GM19397 (cell line): ENCODE data around the gene SKA3.
"Not testable (repeated sequence)": the region's sequence is repeated elsewhere in the genome, so short reads cannot be mapped to it uniquely, and the experiment has no call there.

Source experiments
- ATAC-seq: cut with Tn5 transposase; IDR thresholded peaks from one replicate; pipeline ENCODE4 v1.9.1; 2021; ENCODE audit warnings: mild to moderate bottlenecking, moderate library complexity; ENCODE audit not compliant: unreplicated experiment

The SKA3 gene

DNA sequence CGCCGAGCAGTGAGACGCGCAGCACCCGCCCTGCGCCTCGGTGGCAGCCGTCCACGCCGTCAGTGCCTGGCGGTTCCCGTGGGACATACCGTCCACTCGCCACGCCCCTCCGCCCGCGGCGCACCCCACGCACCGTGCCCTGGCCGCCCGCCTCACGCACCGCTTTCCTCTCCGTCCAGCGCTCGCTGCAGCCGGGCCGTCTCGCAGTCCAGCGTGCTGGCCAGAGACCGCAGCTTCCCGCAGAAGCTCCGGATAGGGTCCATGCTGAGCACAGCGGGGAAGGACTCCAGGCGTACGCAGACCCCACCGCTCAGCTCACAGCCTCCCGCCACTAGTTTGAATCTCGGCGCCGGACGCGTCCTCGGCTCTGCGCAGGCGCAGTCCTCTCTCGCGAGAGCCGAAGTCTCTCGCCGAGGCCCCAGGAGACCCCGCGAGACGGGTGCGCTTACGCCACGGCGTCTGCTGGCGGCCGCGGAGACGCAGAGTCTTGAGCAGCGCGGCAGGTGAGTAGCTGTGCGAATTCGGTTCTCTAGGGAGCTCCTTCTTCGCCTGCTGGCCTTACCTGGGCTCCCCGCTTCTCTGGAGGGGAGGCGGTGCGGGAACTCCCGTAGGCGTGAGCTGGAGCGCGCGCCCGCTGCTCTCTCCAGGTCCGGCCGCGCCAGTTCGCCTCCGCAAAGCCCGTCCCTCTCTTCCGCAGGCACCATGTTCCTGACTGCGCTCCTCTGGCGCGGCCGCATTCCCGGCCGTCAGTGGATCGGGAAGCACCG is at the start of gene SKA3, which contains the start of gene MRPL57:
TSS of gene SKA3 (minus strand) at position 338 of the 767 bp plus-strand sequence. CDS start at position 263, 75 bp downstream.
TSS of gene MRPL57 (plus strand) at position 444 of the 767 bp plus-strand sequence. CDS start at position 703, 259 bp downstream.
- ATAC-seq: peak; percentile 95

DNA sequence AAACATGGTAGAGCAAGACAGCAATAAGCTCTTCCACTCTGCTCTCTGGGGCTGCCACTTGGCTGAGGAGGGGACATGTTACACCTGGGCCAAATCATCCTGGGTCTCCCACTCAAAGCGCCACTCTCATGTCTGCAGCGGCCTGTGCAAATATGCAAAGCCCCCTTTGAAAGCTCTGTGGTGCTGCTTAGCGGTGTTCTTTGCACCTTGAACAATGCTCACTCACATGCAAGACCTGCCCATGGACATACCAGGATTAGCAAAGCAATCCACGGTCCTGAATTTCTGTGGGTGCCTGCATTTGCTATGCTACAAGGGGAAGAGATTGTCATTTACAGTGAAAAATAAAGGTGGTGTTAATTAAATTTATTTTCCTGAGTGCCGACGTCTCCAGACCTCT is 48.7 kb upstream of the SKA3 start:
- no peak for ATAC-seq

DNA sequence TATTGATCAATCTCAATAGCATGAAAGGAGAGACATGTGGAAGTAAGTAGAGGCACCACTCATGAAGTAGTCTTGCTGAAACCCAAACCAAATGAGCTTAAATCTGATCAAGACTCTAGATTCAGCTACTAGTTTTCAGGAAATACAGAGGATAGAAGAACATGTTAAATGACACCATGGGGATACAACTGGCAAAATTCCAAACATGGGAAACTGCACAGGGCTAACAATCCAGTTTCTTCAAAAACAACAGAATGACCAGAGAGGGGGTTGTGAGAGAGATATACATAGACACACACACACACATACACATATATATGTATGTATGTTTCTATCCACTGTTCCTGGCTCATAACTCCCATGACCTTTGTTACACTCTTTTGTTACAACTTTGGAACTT is 44.9 kb upstream of the SKA3 start:
- no peak for ATAC-seq

DNA sequence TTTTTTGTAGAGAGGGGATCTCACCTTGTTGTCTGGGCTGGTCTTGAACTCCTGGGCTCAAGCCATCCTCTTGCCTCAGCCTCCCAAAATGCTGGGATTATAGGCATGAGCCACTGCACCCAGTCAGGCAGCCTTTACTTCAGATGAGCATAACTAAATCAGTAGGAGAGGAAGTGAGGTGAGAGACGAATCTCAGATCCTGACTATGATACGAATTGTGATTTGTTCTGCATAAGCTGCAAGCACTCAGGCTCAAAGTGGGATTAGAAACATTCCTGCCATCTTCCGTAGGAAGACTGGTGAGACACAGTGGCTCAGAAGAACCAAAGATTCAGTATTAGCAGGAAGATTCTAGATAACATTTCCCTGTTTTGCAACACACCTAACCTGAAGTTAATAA is 43.4 kb upstream of the SKA3 start:
- ATAC-seq: not testable (repeated sequence)

DNA sequence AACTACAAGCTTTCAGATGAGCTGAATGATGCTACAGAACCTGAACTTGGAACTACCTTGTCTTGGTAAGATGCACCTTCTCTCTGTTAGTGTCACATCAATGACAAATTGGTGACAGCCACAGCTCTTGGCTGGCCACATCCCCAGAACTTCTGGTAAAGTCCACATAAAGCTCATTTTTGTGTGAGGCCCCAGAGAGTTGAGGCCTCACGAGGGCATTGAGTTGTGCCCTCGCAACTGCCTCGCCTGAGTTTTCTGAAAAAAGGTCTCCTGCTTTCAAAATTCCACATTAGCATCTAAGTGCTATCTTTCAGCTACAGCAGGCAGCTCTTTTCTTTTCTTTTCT is 42.7 kb upstream of the SKA3 start:
- peak; percentile 48 for ATAC-seq

DNA sequence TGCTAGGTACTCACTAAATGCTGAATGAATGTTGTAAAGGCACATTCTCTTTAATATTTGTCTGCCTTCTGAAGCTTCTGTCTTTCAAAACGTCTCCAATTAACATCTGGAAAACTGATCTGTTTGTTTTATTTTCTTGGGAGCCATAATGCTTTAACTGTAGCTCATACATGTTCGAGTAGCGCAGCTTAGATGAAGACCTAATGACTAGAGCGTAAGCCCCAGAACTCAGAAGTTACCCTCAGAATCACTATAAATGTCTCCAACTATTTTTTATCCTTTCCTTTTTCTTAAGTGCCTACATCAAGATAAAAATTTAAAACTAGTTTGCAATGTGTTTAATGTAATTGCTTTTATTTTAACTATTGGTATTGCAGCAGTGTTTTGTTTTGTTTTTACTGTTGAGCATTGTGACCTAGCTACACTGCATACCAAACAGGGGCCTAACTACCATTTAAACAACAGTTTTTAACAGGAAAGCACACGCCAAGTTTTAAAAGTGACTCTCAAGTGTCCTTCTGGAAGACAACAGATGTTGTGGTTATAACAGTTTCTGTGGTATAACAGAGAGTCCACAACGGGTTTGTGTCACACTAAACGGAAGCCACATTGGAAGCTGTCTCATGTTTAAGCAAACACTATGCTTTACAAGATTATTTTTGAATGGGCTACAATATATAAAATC is 42.1 kb upstream of the SKA3 start:
- peak; percentile 95 for ATAC-seq

DNA sequence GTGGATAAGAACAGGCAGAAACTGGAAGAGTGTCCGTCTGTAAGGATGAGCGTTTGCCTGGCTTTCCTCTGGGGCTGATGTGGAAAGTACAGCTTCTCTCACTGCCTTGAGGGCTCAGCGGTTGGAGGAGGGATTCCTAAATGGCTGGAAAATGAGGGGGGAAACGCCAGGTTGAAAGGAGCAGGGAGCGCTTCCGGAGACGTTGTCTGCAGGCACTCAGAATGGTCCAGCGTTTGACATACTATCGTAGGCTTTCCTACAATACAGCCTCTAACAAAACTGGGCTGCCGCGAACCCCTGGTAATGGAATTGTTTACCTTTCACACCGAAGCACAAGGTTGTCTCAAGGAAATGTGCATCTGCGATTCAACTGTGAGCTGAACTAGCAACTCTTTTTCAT is 40.0 kb upstream of the SKA3 start:
- ATAC-seq: no peak

DNA sequence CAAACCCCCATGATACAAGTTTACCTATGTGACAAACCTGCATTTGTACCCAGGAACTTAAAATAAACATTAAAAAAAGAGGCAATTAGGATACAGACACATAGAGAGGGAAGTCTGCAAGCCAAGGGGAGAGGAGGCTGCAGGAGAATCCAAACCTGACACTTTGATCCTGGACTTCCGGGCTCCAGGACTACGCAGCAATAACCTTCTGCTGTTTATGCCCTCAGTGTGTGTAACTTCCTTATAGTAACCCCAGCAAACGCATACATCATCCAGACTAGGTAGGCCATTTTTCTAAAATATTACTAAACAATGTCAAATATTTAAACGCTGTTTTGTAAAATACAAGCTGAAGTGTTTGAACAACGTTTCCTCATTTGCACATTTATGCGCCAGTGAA is 39.1 kb upstream of the SKA3 start:
- not testable (repeated sequence) for ATAC-seq

DNA sequence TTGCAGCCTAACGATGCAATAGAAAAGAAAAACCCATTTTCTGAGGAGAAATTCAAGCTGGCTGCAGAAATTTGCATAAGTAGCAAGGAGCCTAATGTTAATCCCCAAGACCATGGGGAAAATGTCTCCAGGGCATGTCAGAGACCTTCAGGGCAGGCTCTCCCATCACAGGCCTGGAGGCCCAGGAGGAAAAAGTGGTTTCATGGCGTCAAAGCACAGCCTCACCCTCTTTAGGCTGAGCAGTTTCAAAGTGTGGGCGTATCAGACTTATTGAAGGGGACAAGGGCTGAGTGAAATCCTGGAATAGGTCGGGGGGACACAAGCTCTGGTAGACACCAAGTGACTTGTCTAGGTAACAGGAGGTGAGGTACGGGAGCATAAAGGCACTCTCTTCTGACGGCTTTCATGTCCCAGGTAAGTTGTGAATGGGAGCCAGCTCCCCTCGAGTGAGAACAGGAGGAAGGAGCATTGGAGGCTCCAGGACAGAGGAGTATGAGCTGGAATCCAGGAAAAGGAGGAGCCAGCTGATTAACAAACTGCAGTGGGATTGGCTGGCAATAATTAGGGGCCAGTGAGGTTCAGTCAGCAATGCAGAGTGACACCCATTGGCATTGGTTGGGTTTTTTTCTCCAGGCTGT is 35.9 kb upstream of the SKA3 start:
- no peak for ATAC-seq

DNA sequence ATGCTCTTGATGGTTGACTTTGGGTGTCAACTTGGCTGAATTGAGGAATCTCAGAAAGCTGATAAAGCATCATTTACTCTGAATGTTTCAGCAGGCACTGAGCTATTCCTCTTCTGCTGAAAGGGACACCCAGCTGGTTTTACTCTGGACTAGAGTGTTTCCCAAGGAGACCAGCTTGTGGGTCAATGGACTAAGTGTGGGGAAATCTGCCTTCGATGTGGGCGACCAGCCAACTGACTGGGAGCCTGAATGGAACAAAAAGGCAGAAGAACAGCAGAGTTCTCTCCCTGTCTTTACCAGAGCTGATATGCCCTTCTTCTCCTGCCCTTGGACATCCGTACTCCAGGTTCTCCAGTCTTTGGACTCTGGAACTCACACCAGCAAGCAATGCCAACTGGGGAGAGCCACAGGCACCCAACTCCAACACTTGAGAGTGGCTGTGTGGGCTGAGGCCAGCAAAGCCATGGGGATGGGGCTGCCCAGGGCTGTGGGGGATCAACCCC is 32.4 kb upstream of the SKA3 start:
- no peak for ATAC-seq

DNA sequence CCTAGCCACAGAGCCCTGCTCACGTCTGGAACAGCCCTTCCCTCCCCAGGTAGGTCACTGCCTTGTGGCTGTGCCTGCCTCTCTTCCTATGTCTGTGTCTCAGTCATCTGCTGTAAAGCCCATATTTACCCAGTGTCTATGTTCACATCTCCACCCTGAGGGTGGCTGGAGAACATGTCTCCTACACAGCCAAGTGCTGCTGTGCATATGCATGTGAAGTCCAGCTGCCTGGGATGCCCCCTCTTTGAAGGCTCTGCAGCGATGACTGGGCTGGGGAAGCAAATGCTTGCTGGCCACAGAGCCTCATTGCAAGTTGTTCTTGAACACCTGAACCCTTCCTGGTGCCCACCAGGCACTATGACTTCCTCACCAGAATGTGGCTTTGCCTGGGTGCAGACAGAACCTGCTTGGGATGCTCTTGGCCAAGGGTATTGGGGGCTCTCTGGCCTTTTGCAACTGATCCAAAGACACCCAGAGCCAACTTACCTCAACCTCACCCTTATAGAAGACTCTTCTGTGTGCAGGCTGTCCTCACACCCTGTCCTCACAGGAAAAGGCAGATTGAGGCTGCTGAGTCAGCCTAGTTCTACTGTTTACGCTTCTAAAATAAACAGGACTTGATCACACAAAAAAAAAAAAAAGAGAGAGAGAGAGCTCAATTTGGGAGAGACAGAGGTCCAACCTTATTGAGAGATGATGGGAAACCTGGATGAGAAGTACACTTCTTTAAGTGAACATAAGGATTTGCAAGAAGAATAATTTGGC is 26.6 kb upstream of the SKA3 start:
- no peak for ATAC-seq

DNA sequence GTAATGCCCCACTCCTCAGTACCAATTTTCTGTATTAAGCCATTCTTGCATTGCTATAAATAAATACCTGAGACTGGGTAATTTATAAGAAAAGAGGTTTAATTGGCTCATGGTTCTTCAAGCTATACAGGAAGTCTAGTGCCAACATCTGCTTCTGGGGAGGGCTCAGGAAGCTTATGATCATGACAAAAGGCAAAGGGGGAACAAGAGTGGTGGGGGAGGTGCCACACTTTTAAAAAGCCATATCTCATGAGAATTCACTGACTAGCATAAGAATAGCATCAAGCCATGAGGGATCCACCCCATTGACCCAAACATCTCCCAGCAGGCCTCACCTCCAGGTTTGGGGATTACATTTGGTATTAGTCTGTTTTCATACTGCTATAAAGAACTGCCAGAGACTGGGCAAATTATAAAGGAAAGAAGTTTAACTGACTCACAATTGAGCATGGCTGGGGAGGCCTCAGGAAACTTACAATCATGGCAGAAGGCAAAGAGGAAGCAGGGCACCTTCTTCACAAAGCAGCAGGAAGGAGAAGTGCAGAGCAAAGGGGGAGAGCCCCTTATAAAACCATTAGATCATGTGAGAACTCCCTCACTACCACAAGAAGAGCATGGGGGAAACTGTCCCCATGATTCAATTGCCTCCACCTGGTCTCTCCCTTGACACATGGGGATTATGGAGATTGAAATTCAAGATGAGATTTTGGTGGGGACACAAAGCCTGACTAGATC is 25.3 kb upstream of the SKA3 start:
- not testable (repeated sequence) for ATAC-seq

DNA sequence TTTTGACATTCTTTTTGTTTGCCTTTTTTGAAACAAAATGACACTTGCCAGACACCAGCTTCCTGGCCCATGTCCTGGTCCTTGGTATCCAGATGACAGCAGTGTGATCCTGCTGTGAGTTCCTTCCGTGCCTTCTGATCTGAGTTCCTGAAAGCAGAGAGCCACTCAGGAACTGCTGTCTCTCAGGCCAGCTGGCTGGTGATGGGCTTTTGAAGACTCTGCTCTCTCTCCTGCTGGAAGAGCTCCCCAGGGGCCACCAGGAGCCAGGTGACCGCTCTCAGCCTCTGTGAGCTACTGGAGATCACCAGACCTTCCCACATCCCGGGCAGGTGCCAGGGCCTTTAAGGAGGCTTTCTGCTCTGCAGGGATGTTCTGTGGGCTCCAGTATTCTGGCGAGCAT is 22.0 kb upstream of the SKA3 start:
- not testable (repeated sequence) for ATAC-seq

DNA sequence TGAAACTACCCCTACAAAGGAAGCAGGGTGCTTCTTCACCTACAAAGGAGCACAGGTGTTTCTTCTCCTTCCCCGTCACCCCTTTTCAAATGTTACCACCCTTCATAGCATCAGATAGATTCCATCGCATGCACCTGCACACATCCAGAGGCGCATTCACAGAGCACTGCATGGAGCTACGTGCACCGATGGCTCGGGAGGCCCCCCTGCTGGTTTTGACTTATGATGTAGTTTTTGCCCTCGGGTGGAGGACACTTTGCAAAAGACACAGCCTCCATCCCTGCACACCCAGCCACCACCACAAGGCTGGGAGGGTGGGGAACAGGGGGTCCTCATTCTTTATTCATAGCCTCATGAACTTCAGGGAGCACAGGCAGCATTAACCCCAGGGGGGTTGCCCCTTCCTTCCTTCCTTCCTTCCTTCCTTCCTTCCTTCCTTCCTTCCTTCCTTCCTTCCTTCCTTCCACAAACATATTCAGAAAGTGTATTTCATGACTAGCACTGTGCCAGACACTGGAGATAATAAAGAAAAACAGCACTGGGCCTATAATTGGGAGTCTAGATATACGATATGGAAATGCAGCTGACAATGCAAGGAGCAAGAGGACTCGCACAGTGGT is 21.4 kb upstream of the SKA3 start:
- ATAC-seq: not testable (repeated sequence)

DNA sequence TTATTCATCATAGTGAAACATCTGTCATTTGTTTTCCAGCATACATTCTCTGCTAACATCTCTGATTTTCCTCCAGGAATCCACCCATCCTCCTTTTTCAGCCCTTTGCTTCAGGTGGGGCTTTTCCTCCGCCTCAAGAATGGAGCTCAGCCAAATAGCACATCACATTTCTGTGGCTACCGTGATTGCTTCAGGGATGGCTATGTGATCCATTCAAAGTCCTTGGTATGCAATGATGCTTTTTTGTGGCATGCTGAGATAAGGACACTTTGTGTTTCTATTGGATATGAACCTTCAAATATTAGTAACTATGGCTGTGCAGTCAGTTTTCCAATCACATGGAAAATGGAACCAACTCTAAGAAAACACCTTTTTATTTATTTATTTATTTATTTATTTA is 18.4 kb upstream of the SKA3 start:
- ATAC-seq: not testable (repeated sequence)

DNA sequence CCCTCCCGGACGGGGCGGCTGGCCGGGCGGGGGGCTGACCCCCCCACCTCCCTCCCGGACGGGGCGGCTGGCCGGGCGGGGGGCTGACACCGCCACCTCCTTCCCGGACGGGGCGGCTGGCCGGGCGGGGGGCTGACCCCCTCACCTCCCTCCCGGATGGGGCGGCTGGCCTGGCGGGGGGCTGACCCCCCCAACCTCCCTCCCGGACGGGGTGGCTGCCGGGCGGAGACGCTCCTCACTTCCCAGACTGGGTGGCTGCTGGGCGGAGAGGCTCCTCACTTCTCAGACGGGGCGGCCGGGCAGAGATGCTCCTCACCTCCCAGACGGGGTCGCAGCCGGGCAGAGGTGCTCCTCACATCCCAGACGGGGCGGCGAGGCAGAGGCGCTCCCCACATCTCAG is 10.1 kb upstream of the SKA3 start:
- not testable (repeated sequence) for ATAC-seq

DNA sequence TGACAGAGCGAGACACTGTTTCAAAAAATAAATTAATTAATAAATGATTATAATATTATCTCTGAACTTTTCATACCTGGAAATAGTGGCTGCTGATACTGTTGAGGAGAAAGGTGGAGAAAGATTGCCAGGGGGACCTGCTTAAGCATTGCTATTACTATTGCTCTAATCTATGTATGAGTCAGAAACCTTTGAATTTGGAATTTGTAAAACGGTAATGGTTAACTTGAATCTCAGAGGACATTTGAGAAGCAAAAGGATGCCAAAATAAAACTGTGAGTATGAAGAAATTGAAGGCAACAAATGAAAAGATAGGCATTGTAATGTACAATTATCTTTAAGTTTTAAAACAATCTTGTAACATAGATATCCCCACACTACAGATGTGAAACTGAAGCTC is 5.3 kb upstream of the SKA3 start:
- no peak for ATAC-seq

DNA sequence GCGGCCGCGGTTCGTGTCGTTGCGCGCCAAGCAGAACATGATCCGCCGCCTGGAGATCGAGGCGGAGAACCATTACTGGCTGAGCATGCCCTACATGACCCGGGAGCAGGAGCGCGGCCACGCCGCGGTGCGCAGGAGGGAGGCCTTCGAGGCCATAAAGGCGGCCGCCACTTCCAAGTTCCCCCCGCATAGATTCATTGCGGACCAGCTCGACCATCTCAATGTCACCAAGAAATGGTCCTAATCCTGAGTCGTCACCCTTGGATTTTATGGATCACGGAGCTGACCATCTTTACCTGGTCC is 581 bp upstream of the SKA3 start:
- peak; percentile 29 for ATAC-seq

DNA sequence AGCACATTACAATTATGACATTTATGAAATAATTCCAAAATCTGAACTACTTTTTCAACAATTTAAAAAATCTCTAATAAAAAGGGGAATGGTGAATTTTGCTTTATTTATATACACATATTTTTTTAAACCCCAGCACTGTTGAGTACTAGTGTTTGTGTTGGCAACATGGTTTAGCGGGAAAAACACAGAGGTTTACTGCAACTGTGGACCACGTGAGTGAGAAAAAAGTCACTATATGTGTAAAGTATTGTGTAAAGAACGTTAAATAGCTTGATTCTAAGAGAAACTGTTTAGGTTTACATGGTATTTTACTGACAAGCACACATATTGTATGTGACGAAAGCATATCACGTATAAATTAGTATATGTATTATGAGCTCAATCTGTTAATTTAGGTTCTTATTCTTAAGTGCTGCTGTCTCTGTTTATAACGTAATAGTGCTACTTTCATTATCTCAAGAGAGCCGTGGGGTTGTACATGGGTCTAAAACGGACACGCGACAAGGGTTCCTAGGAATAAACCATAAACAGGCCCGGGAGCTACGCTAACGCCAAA is 617 bp downstream of the SKA3 start:
- ATAC-seq: no peak

DNA sequence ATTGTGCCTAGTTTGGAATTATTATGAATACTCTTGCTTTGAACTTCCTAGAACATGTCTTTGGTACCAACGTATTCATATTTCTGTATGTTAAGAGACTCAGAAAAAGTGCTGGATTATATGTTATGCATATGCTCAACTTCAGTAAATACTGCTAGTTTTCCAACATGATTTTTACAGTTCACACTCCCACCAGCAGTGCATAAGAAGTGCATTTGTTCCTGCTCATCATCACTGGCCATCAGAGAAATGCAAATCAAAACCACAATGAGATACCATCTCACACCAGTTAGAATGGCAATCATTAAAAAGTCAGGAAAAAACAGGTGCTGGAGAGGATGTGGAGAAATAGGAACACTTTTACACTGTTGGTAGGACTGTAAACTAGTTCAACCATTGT is 2.6 kb downstream of the SKA3 start:
- ATAC-seq: not testable (repeated sequence)
